ENCODE measurements around the gene APOBEC3A. TPM values are rescaled to one million over a fixed set of nuclear protein-coding genes. Genes with fewer than 3 reads are reported as not detected.
A peak's percentile ranks its signal among the peaks of the same experiment; 100 is the strongest.
"Not testable (repeated sequence)": the region's sequence is repeated elsewhere in the genome, so short reads cannot be mapped to it uniquely, and the experiment has no call there.

APOBEC3A gene
- total RNA-seq, 1 experiment from 2014 or later = not detected

DNA sequence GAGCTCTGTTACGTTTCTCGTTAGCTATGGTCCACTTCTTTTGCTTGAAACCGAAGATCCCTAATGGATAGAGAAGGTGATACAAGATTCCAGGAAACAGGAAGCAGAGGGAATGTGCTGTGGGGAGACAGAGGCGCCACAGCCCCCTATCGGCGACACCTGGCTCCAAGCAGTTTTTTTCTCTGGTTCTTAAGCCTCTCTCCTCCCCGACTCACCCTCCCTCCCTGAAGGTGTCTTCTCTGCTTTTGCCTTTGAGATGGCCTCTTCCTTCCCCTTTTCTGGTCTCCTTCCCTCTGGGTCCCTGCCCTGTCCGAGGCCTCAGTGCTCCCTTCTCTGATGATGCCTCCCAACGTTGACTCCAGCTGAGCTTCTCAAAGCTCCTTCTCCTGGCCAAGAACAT is 14.2 kb upstream of the APOBEC3A start:
- CTCF ChIA-PET = no interaction called here

DNA sequence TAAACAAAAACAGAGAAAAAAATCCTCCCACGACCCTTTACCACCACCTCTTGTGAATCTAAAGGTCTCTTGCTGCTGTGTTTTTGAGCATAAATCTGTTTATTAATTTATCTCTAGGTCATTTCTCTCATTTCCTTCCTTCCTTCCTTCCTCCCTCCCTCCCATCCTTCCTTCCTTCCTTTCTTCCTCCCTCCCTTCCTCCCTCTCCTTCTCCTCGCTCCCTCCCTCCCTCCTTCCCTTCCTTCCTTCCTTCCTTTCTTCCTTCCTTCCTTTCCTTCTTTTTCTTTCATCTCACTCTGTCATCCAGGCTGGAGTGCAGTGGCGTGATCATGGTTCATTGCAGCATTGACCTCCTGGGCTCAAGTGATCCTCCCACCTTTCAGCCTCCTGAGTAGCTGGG is 13.5 kb upstream of the APOBEC3A start:
- POLR2A ChIA-PET = no interaction called here

More for the DNA sequence above, 14.2 kb upstream of the APOBEC3A start:
- intact Hi-C loops (cut with micrococcal nuclease; ENCODE audit: unreplicated experiment) = no loop called here
- H3K36me3 ChIP-seq (ENCODE audit: control insufficient read depth, insufficient read depth, low read length) = no peaks in the 10 kb centered on the region
- Mint-ChIP-seq H3K27ac (ENCODE audit: unreplicated experiment) (peak overlapping the region; percentile 60), H3K4me3 (ENCODE audit: unreplicated experiment) (no peak overlapping the region), H3K9me3 (ENCODE audit: unreplicated experiment) (no peaks in the 10 kb centered on the region), H3K36me3 (ENCODE audit: insufficient read depth, unreplicated experiment) (no peaks in the 10 kb centered on the region), H3K4me1 (ENCODE audit: low read depth, unreplicated experiment) (peaks cover 8% of the 10 kb centered on the region), H3K27me3 (ENCODE audit: insufficient read depth, unreplicated experiment) (no peaks in the 10 kb centered on the region)
- no peak overlapping the region for H3K4me3 ChIP-seq (ENCODE audit: low read depth, low read length)
- peak in 1 of 2 experiments; percentile 5 for DNase-seq
- no peak for TF ChIP-seq CTCF (IDR thresholded peaks at IDR 0.05; ENCODE audit: insufficient read depth in 1 of 2, low read depth in 1 of 2, low read length in 1 of 2, severe bottlenecking in 1 of 2, unreplicated experiment in 1 of 2)
- BruUV-seq (replicated peaks) = no TSS peak
- no peaks in the 10 kb centered on the region for H3K9me3 ChIP-seq
- POLR2A ChIA-PET = no interaction called here
- peaks cover 4% of the 10 kb centered on the region; the same call in 1 of the 2 replicates for H3K4me1 ChIP-seq
- no peaks in the 10 kb centered on the region for H3K27me3 ChIP-seq (replicated peaks; ENCODE audit: control insufficient read depth, insufficient read depth, low read length)

GRCh38 chr22:38944653-38945052 is 12.8 kb upstream of the APOBEC3A start:
- no peak overlapping the region for H3K4me3 Mint-ChIP-seq (ENCODE audit: unreplicated experiment)
- Histone ChIP-seq H3K4me1 (peaks cover 4% of the 10 kb centered on the region; the same call in 1 of the 2 replicates), H3K27me3 (replicated peaks; ENCODE audit: control insufficient read depth, insufficient read depth, low read length) (no peaks in the 10 kb centered on the region), H3K9me3 (no peaks in the 10 kb centered on the region), H3K4me3 (ENCODE audit: low read depth, low read length) (no peak overlapping the region), H3K36me3 (ENCODE audit: control insufficient read depth, insufficient read depth, low read length) (no peaks in the 10 kb centered on the region)
- H3K9me3 Mint-ChIP-seq (ENCODE audit: unreplicated experiment) = no peaks in the 10 kb centered on the region
- no peak overlapping the region for H3K27ac Mint-ChIP-seq (ENCODE audit: unreplicated experiment)
- intact Hi-C loops (cut with micrococcal nuclease; ENCODE audit: unreplicated experiment) = loop anchor here (1.0 kb wide), 1 partner anchor 20 kb away; no protein-coding TSS in a partner anchor
- no peaks in the 10 kb centered on the region for H3K36me3 Mint-ChIP-seq (ENCODE audit: insufficient read depth, unreplicated experiment)
- no peak for TF ChIP-seq CTCF (IDR thresholded peaks at IDR 0.05; ENCODE audit: insufficient read depth in 1 of 2, low read depth in 1 of 2, low read length in 1 of 2, severe bottlenecking in 1 of 2, unreplicated experiment in 1 of 2)
- H3K4me1 Mint-ChIP-seq (ENCODE audit: low read depth, unreplicated experiment) = peaks cover 8% of the 10 kb centered on the region
- no peaks in the 10 kb centered on the region for H3K27me3 Mint-ChIP-seq (ENCODE audit: insufficient read depth, unreplicated experiment)
- DNase-seq = no peak
- ChIA-PET POLR2A (no interaction called here), CTCF (no interaction called here)
- BruUV-seq (replicated peaks) = no TSS peak

More for the DNA sequence above, 13.5 kb upstream of the APOBEC3A start:
- H3K9me3 ChIP-seq = no peaks in the 10 kb centered on the region
- intact Hi-C loops (cut with micrococcal nuclease; ENCODE audit: unreplicated experiment) = no loop called here
- Mint-ChIP-seq H3K27ac (ENCODE audit: unreplicated experiment) (peak overlapping the region; percentile 60), H3K4me1 (ENCODE audit: low read depth, unreplicated experiment) (peaks cover 8% of the 10 kb centered on the region), H3K27me3 (ENCODE audit: insufficient read depth, unreplicated experiment) (no peaks in the 10 kb centered on the region), H3K4me3 (ENCODE audit: unreplicated experiment) (no peak overlapping the region), H3K9me3 (ENCODE audit: unreplicated experiment) (no peaks in the 10 kb centered on the region), H3K36me3 (ENCODE audit: insufficient read depth, unreplicated experiment) (no peaks in the 10 kb centered on the region)
- DNase-seq = no peak
- H3K4me3 ChIP-seq (ENCODE audit: low read depth, low read length) = no peak overlapping the region
- H3K36me3 ChIP-seq (ENCODE audit: control insufficient read depth, insufficient read depth, low read length) = no peaks in the 10 kb centered on the region
- no peak for TF ChIP-seq CTCF (IDR thresholded peaks at IDR 0.05; ENCODE audit: insufficient read depth in 1 of 2, low read depth in 1 of 2, low read length in 1 of 2, severe bottlenecking in 1 of 2, unreplicated experiment in 1 of 2)
- H3K4me1 ChIP-seq = peaks cover 4% of the 10 kb centered on the region; the same call in 1 of the 2 replicates
- CTCF ChIA-PET = no interaction called here
- no TSS peak for BruUV-seq (replicated peaks)
- H3K27me3 ChIP-seq (replicated peaks; ENCODE audit: control insufficient read depth, insufficient read depth, low read length) = no peaks in the 10 kb centered on the region

DNA sequence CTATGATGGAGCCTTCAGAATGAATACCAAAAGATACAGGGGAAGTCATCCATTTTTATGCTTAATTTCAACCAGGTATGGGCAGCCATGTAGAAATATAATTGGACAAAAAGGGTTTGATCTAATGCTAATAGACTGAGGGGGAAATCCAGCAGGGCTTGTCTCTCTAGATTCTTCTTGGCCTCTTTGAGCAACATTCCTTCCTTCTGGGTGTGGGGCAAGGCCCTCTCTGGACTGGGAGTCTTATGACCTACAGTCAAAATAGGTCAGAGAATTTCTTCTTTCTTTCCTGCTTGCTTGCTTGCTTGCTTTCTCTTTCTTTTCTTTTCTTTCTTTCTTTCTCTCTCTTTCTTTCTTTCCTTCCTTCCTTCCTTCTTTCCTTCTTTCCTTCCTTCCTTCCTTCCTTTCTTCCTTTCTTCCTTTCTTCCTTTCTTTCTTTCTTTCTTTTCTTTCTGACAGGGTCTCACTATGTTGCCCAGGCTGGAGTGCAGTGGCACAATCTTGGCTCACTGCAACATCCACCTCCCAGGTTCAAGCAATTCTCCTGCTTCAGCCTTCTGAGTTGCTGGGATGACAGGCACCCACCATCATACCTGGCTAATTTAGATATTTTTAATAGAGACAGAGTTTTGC is 11.6 kb upstream of the APOBEC3A start:
- H3K9me3 Mint-ChIP-seq (ENCODE audit: unreplicated experiment); H3K4me1 Mint-ChIP-seq (ENCODE audit: low read depth, unreplicated experiment); H3K4me1 ChIP-seq; H3K36me3 Mint-ChIP-seq (ENCODE audit: insufficient read depth, unreplicated experiment); H3K27me3 Mint-ChIP-seq (ENCODE audit: insufficient read depth, unreplicated experiment); H3K4me3 Mint-ChIP-seq (ENCODE audit: unreplicated experiment); POLR2A ChIA-PET; H3K4me3 ChIP-seq (ENCODE audit: low read depth, low read length); BruUV-seq (replicated peaks); CTCF ChIA-PET; H3K27me3 ChIP-seq (replicated peaks; ENCODE audit: control insufficient read depth, insufficient read depth, low read length); H3K36me3 ChIP-seq (ENCODE audit: control insufficient read depth, insufficient read depth, low read length); H3K9me3 ChIP-seq: not testable (repeated sequence)
- DNase-seq = peak in 1 of 2 experiments; percentile 43
- intact Hi-C loops (cut with micrococcal nuclease; ENCODE audit: unreplicated experiment) = loop anchor here (1.0 kb wide), 1 partner anchor 22 kb away; no protein-coding TSS in a partner anchor
- peak overlapping the region; percentile 43 for H3K27ac Mint-ChIP-seq (ENCODE audit: unreplicated experiment)

All from Caco-2 (cell line).